Measurements from ENCODE around the gene FAT3. TPM values are rescaled to one million over a fixed set of nuclear protein-coding genes. Genes with fewer than 3 reads are reported as not detected.

Gene FAT3
- total and polyA plus RNA-seq, 9 of the 15 experiments (the other 6 are each of a cell fraction or from before 2014, with no cell fraction given): under 0.01 TPM; not detected in 7

DNA sequence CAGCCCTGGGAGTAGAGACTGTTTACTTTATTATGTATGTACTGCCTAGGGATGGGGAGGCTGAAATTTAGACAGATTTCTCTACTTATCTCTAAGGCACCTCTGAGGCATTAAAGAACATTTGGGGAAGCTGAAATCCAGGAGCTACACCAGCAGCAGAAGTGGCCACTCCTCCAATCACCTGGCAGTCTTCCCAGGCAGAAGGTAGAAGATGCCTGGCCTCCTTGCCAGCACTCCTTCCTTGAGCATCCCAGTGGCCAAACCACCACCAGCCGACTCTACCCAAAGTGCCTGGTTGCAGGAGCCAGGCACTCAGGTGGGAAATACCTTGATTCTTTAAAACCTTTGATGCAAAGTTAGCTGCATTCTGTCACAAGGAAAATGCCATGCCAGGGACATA is 1.9 kb upstream of the FAT3 start:
- Histone ChIP-seq H3K4me1 (replicated peaks in 1 of 2; ENCODE audit: control insufficient read depth in 2 of 2, insufficient read depth in 2 of 2, low read length in 2 of 2) (peaks cover 0 to 19% of the 10 kb centered on the region in 2 experiments; a peak in 2 of 5 replicates), H3K79me2 (ENCODE audit: control insufficient read depth, insufficient read depth, low read length) (no peaks in the 10 kb centered on the region), H3K27me3 (ENCODE audit: control insufficient read depth in 2 of 2, insufficient read depth in 2 of 2, low read length in 2 of 2) (peaks cover 0 to 29% of the 10 kb centered on the region in 2 experiments; a peak in 2 of 5 replicates), H3K27ac (ENCODE audit: extremely low read depth, low read depth, low read length) (no peak overlapping the region), H3K4me2 (ENCODE audit: insufficient read depth, low read length) (no peak overlapping the region), H3K9me1 (ENCODE audit: control insufficient read depth, insufficient read depth, low read length) (no peaks in the 10 kb centered on the region), H3K9ac (ENCODE audit: insufficient read depth in 1 of 2, low read depth in 2 of 2, low read length in 2 of 2) (no peak overlapping the region), H3K9me3 (replicated peaks; ENCODE audit: control insufficient read depth, insufficient read depth, low read depth, low read length) (no peaks in the 10 kb centered on the region), H3K4me3 (no peak overlapping the region), H3K36me3 (ENCODE audit: control insufficient read depth, insufficient read depth, low read length) (no peaks in the 10 kb centered on the region), H4K20me1 (replicated peaks; ENCODE audit: control insufficient read depth, insufficient read depth, low read length) (no peaks in the 10 kb centered on the region), H2AFZ (ENCODE audit: low read depth, low read length) (no peak overlapping the region)
- ChIA-PET CTCF (ENCODE audit: low intra/inter-chr PET ratio) (no interaction called here), POLR2A (no interaction called here)
- in situ Hi-C loops (cut with MboI) (no loop called here), intact Hi-C loops (cut with micrococcal nuclease) (no loop called here)
- 0% methylated on average over 1 of the region's 1 CpG for WGBS (ENCODE audit: insufficient coverage, low coverage, missing lambda C conversion rate)
- no TSS peak for BruUV-seq (replicated peaks)
- no peak for DNase-seq (ENCODE audit: extremely low read depth in 1 of 4, low spot score in 3 of 4)
- FAIRE-seq: no peak
- TF ChIP-seq XRCC3 (IDR thresholded peaks at IDR 0.05): no peak
- TF ChIP-seq RBM14 (IDR thresholded peaks at IDR 0.05; ENCODE audit: borderline replicate concordance, insufficient read depth, low read depth, low read length): no peak
- TF ChIP-seq MNT (conservative IDR thresholded peaks at IDR 0.05): no peak
- TF ChIP-seq, protein P1, sequence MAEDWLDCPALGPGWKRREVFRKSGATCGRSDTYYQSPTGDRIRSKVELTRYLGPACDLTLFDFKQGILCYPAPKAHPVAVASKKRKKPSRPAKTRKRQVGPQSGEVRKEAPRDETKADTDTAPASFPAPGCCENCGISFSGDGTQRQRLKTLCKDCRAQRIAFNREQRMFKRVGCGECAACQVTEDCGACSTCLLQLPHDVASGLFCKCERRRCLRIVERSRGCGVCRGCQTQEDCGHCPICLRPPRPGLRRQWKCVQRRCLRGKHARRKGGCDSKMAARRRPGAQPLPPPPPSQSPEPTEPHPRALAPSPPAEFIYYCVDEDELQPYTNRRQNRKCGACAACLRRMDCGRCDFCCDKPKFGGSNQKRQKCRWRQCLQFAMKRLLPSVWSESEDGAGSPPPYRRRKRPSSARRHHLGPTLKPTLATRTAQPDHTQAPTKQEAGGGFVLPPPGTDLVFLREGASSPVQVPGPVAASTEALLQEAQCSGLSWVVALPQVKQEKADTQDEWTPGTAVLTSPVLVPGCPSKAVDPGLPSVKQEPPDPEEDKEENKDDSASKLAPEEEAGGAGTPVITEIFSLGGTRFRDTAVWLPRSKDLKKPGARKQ (CRISPR knock-in tag; IDR thresholded peaks at IDR 0.05): no peak
- no peak for TF ChIP-seq RCOR1 (IDR thresholded peaks at IDR 0.05; ENCODE audit: borderline replicate concordance in 1 of 2, low read depth in 2 of 2, low read length in 2 of 2)
- TF ChIP-seq ZNF584 (CRISPR knock-in tag; IDR thresholded peaks at IDR 0.05; ENCODE audit: low read depth): no peak
- TF ChIP-seq THRA (IDR thresholded peaks at IDR 0.05): no peak
- TF ChIP-seq ZNF224 (CRISPR knock-in tag; IDR thresholded peaks at IDR 0.05): no peak
- no peak for TF ChIP-seq ZNF507 (tag; conservative IDR thresholded peaks at IDR 0.05)
- no peak for TF ChIP-seq ZZZ3 (IDR thresholded peaks at IDR 0.05)
- TF ChIP-seq SIN3B (IDR thresholded peaks at IDR 0.05; ENCODE audit: low read depth): no peak
- ATAC-seq: no peak
